H1 (cell line): ENCODE measurements around the gene HSD17B2.

Experiments used
- CEBPB ChIP-seq: IDR thresholded peaks from 2 replicates; pipeline ENCODE4 v1.6.1; 2012; ENCODE audit warnings: low read depth, low read length
- POLR2AphosphoS5 ChIP-seq: IDR thresholded peaks from 2 replicates; pipeline ENCODE4 v1.6.1; 2011; ENCODE audit warnings: low read depth, low read length
- TF ChIP-seq, protein P1 (sequence below), 3 experiments: IDR thresholded peaks; 1 replicate in 2 of 3; 2 replicates in 1 of 3; pipeline versions ENCODE4 v1.5.1 to v1.6.1; 2011; ENCODE audit warnings: low read length in 3 of 3, mild to moderate bottlenecking in 3 of 3, inconsistent platforms in 2 of 3, low read depth in 1 of 3, moderate library complexity in 1 of 3; ENCODE audit not compliant: insufficient read depth in 1 of 3; ENCODE audit errors: control extremely low read depth in 1 of 3

GRCh38 chr16:81995651-81996050 lies 39.4 kb upstream of the HSD17B2 start:
- TF ChIP-seq POLR2AphosphoS5, result no peak
- TF ChIP-seq CEBPB, result no peak
- TF ChIP-seq, protein P1, sequence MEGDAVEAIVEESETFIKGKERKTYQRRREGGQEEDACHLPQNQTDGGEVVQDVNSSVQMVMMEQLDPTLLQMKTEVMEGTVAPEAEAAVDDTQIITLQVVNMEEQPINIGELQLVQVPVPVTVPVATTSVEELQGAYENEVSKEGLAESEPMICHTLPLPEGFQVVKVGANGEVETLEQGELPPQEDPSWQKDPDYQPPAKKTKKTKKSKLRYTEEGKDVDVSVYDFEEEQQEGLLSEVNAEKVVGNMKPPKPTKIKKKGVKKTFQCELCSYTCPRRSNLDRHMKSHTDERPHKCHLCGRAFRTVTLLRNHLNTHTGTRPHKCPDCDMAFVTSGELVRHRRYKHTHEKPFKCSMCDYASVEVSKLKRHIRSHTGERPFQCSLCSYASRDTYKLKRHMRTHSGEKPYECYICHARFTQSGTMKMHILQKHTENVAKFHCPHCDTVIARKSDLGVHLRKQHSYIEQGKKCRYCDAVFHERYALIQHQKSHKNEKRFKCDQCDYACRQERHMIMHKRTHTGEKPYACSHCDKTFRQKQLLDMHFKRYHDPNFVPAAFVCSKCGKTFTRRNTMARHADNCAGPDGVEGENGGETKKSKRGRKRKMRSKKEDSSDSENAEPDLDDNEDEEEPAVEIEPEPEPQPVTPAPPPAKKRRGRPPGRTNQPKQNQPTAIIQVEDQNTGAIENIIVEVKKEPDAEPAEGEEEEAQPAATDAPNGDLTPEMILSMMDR (IDR thresholded peaks at IDR 0.05; ENCODE audit: control extremely low read depth in 1 of 3, insufficient read depth in 1 of 3, low read depth in 1 of 3, low read length in 3 of 3), result no peak
